ENCODE results near the gene CLDN20.

CLDN20 gene

GRCh38 chr6:155319902-155320301 is 56.1 kb downstream of the CLDN20 start:
- no peak overlapping the region for H3K4me3 ChIP-seq (ENCODE audit: low read length)
- no peak for DNase-seq (ENCODE audit: low read depth)

GRCh38 chr6:155324172-155324571 is 60.4 kb downstream of the CLDN20 start:
- DNase-seq (ENCODE audit: low read depth) = no peak
- no peak overlapping the region for H3K4me3 ChIP-seq (ENCODE audit: low read length)
- TF ChIP-seq CTCF (IDR thresholded peaks at IDR 0.05; ENCODE audit: insufficient read depth, low read depth, low read length, missing control alignments) = no peak

More at GRCh38 chr6:155319902-155320301, 56.1 kb downstream of the CLDN20 start:
- no peak for TF ChIP-seq CTCF (IDR thresholded peaks at IDR 0.05; ENCODE audit: insufficient read depth, low read depth, low read length, missing control alignments)

- no peak for TF ChIP-seq CTCF (IDR thresholded peaks at IDR 0.05; ENCODE audit: insufficient read depth, low read depth, low read length, missing control alignments)
- no peak overlapping the region for H3K4me3 ChIP-seq (ENCODE audit: low read length)
- DNase-seq (ENCODE audit: low read depth) = no peak
Observed at GRCh38 chr6:155324993-155325392, 61.2 kb downstream of the CLDN20 start.

- no peak overlapping the region for H3K4me3 ChIP-seq (ENCODE audit: low read length)
- TF ChIP-seq CTCF (IDR thresholded peaks at IDR 0.05; ENCODE audit: insufficient read depth, low read depth, low read length, missing control alignments) = no peak
- DNase-seq (ENCODE audit: low read depth) = peak; percentile 30
Observed at GRCh38 chr6:155325700-155326516, 62.1 kb downstream of the CLDN20 start.

Measured in epithelial cell of esophagus (primary cell).